Omental fat pad (tissue), 4 donors: ENCODE measurements around the gene ATP1A1. TPM values are rescaled to one million over a fixed set of nuclear protein-coding genes. Genes with fewer than 3 reads are reported as not detected.

Source experiments
- ATAC-seq: fragments of 150-250 bp; one replicate; pipeline ENCODE4 v1.9.1; 2016; ENCODE audit warnings: mild to moderate bottlenecking, moderate library complexity; ENCODE audit not compliant: low FRiP score
- DNase-seq: peaks from one replicate; pipeline ENCODE4 v3.0.0-alpha.2; 2019; ENCODE audit warnings: low spot score
- total RNA-seq, 4 donors: library from RNA; depleted of rRNA; stranded (reverse); fragments of >200 nt; gene quantifications; one replicate each; pipeline ENCODE4 v1.1.0, GENCODE V29; 2016
- TF ChIP-seq, protein P1 (sequence below), 3 donors: fragments of 450-650 bp; IDR thresholded peaks; one replicate each; pipeline ENCODE4 v1.5.1; 2016 to 2017; ENCODE audit warnings: antibody characterized with exemption in 3 of 3, mild to moderate bottlenecking in 3 of 3, moderate library complexity in 2 of 3

The ATP1A1 gene
- total RNA-seq, 4 donors from 2014 or later: 188 to 490 (median 254) TPM

DNA sequence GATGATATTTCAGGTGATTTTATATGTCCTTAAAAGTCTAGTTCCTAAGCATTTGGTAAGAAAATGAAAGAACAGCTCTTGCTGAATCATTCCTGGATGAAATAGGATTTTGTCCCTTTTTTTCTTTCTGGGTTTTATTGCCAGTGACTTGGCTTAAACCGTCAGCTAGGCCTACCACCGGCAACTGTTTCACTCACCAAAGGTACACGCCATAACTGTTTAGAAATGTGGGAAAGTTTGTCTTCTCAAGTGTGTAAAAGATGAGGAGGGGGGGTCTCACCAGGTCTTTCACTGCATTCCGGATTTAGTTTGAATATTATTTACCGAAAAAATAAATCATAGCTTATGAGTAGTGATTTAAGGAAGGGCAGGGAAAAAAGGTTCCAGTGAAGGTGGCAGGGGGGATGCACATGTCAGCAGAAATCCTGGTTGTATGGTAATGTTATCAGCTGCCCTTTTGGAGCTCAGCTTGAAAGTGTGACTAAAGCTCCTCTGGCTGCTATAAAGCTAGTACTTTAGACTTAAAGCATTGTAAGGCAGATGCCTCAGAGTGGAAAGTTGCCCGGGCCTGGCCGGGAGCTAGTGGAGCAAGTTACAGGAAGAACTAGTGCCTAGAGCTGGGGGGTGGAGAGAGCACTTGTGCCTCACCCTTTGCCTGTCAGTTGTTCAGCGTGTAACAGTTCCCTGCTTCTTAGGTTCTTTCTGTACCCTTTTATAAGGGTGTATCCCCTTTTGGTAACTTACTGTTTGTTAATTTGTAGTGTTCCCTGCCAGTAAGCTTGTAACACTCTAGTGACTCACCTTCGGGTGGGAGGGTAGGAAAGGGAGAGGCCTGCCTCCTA is 3.1 kb downstream of the ATP1A1 start:
- ATAC-seq: peak; percentile 43
- peak; percentile 57 for DNase-seq
- TF ChIP-seq, protein P1, sequence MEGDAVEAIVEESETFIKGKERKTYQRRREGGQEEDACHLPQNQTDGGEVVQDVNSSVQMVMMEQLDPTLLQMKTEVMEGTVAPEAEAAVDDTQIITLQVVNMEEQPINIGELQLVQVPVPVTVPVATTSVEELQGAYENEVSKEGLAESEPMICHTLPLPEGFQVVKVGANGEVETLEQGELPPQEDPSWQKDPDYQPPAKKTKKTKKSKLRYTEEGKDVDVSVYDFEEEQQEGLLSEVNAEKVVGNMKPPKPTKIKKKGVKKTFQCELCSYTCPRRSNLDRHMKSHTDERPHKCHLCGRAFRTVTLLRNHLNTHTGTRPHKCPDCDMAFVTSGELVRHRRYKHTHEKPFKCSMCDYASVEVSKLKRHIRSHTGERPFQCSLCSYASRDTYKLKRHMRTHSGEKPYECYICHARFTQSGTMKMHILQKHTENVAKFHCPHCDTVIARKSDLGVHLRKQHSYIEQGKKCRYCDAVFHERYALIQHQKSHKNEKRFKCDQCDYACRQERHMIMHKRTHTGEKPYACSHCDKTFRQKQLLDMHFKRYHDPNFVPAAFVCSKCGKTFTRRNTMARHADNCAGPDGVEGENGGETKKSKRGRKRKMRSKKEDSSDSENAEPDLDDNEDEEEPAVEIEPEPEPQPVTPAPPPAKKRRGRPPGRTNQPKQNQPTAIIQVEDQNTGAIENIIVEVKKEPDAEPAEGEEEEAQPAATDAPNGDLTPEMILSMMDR (IDR thresholded peaks at IDR 0.05): no peak

DNA sequence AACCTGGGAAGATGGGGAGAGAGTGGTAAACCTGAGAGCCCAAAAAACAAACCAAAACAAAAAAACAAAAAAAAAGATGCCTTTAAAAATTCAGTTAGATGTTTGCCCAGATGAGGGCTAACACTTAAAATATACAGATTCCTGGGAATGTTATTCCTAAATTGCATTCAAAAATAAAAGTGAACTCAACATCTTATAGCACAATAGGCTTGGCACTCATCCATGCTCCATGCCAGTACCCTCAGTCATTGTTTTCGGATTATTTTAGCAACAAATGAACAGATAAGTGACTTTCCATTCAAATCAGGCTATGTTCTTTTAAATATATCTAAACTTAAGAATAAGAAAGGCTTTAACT is 3.7 kb downstream of the ATP1A1 start:
- ATAC-seq (no peak), DNase-seq (no peak)
- TF ChIP-seq, protein P1 (IDR thresholded peaks at IDR 0.05): no peak

DNA sequence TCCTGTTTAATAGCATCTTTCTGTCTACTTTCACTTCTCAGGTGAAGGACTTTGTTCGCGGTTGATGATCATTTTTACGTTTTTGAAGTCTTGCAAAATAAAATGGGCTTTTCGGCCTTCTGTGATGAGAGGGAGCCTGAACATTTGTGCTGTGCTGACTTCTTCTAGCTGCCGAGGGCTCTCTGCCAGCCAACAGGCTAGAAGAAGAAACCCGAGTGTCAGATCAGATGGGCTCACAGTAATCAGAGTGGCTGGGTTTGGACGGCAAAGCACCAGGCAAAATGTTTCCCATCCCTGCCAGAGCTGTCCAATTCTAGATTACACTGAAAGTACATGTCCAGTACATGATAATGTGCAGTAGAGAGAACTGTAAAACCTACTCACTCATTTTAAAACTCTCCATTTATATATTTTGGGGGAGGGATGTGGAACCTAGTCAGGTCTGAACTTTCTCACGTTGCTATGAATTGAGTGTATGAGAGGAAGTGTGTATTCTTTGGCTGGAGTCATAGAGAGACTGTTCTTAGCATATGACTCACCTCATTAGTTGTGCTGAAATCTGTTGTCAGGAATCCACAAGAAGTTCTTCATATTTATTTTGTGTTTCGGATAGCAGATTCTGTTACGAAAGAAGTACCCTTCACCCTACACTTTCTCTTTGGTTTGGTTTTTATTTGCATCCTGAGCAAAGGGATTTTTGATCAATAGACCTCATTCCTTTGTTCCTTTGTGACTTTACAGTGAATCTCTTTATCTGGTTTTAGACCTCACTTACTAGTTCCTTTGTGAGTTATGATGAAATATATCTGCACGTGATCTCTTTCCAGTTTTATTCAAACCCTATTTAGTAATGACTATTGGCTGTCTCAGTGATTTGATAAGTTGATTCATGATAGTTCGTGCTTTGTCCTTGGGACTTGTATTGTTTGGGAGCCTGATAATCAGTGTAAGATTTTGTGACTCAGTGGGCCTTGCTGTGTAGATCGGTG is 4.8 kb downstream of the ATP1A1 start:
- TF ChIP-seq, protein P1 (IDR thresholded peaks at IDR 0.05): no peak
- DNase-seq (no peak), ATAC-seq (peak; percentile 64)

DNA sequence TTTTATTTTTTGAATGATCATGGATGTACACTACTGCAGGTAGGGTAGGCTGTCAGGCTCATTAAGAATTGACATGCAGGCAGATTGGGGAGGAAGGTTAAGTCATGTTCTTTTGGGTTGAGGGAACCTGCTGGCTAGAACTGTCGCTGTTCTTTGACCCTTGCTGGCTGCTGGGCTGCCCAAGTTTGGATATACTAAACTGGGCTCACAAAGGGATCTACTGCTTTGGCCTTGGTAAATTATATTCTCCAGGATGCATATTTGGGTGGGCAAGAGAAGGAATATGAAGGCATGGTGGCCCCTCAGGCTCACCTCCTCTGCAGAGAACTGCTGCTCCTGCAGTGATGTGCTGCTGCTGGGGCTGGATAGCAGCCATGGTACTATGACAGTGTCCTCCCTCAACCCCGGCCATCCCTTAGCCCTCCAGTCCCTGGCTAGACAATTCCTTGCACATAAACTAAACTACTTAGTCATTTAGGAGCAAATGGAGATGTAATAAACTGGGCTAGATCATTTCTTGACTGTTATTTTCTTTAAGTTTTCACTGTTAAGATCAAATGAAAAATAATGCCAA is 6.1 kb downstream of the ATP1A1 start:
- TF ChIP-seq, protein P1 (IDR thresholded peaks at IDR 0.05): no peak
- DNase-seq (no peak), ATAC-seq (no peak)

DNA sequence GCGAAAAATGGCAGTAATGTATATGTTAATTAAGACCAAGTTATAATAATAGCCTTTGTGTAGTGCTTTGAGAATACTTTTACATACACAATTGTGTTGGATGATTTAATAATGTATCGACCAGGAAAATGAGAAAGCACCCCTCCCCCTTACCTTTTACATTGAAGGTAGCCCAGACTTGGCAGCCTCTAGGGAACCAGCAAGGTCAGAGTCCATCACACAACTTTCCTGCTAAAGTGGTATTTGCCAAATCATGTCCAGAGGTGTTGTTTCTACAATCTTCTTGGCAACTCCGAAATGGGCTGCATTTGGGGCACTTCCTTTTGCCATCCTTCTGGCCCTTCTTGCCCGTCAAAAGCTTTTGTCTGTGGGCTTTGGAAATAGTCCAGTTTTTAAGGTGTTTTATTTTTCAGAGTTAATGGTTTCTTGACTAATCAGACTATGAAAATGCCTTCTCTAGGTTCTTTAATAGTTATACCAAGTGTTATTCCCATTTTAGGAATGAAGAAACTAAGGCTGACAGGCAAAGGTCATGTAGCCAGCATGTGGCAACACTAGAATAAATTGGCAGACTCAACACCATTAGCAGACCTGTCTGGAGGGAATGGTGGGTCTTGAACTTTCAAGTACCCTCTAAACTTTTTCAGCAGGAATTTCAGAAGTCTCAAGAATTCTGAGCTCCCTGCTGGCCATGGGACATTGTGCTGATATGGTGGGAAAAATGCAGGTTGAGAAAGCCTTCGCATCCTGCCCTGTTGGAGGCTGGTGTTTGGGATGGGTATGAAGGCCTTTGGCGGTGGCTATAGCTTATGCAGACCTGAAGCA is 6.8 kb downstream of the ATP1A1 start:
- no peak for ATAC-seq
- no peak for DNase-seq
- TF ChIP-seq, protein P1 (IDR thresholded peaks at IDR 0.05): no peak
